CD4-positive, alpha-beta T cell (primary cell): ENCODE measurements around the gene NPAS3. TPM values are rescaled to one million over a fixed set of nuclear protein-coding genes. Genes with fewer than 3 reads are reported as not detected.

ENCODE experiments used
- ATAC-seq: fragments of 200-7000 bp; cut with Tn5 transposase; one replicate; pipeline ENCODE4 v1.10.0; 2022; ENCODE audit warnings: mild to moderate bottlenecking; ENCODE audit not compliant: poor library complexity
- CTCF ChIA-PET: fragments of 350-600 bp; sonication (Branson Sonifier 250); formaldehyde crosslinking; loops from one replicate; lab custom pipeline; 2021; ENCODE audit warnings: antibody characterized with exemption, inconsistent platforms; lab: Charles Lee
- POLR2A ChIA-PET: fragments of 350-600 bp; sonication (Branson Sonifier 250); formaldehyde crosslinking; loops from one replicate; lab custom pipeline; 2021; ENCODE audit warnings: antibody characterized with exemption, inconsistent platforms; lab: Charles Lee
- DNase-seq, 14 experiments: peaks; one replicate each; pipeline ENCODE4 v3.0.0-alpha.2; 2013 to 2020; ENCODE audit warnings: mixed read lengths in 2 of 14
- H3K27ac ChIP-seq, 2 donors: one replicate each; pipeline versions ENCODE4 v1.5.1 to v1.7.0; 2013; ENCODE audit warnings: low read length in 2 of 2, low read depth in 1 of 2, mild to moderate bottlenecking in 1 of 2
- H3K27me3 ChIP-seq, 2 experiments: 1 replicate in 1 of 2; 2 replicates in 1 of 2; pipeline versions ENCODE4 v1.6.1 to v1.7.0; 2013; ENCODE audit warnings: low read length in 2 of 2, control low read depth in 1 of 2, mild to moderate bottlenecking in 1 of 2, moderate library complexity in 1 of 2; ENCODE audit not compliant: insufficient read depth in 2 of 2, control insufficient read depth in 1 of 2
- H3K36me3 ChIP-seq: one replicate; pipeline ENCODE4 v1.6.1; 2013; ENCODE audit warnings: low read length, control low read depth; ENCODE audit not compliant: insufficient read depth
- H3K4me1 ChIP-seq: one replicate; pipeline ENCODE4 v1.6.1; 2013; ENCODE audit warnings: low read length, control low read depth; ENCODE audit not compliant: insufficient read depth
- H3K4me3 ChIP-seq: one replicate; pipeline ENCODE4 v1.5.1; 2013; ENCODE audit warnings: mild to moderate bottlenecking, low read length, moderate library complexity
- H3K9me3 ChIP-seq, 2 experiments: 1 replicate in 1 of 2; 2 replicates in 1 of 2; pipeline versions ENCODE4 v1.6.1 to v1.7.0; 2013; ENCODE audit warnings: low read length in 2 of 2, mild to moderate bottlenecking in 2 of 2, control low read depth in 1 of 2, moderate library complexity in 1 of 2; ENCODE audit not compliant: control insufficient read depth in 1 of 2, insufficient read depth in 1 of 2
- H3K27ac Mint-ChIP-seq: one replicate; pipeline ENCODE4 v1.8.0; 2020; ENCODE audit warnings: mixed read lengths
- H3K27me3 Mint-ChIP-seq: one replicate; pipeline ENCODE4 v1.8.0; 2021; ENCODE audit warnings: mixed read lengths
- H3K36me3 Mint-ChIP-seq: one replicate; pipeline ENCODE4 v1.8.0; 2021; ENCODE audit warnings: low read depth, mixed read lengths
- H3K4me1 Mint-ChIP-seq: one replicate; pipeline ENCODE4 v1.8.0; 2021; ENCODE audit warnings: low read depth, mixed read lengths
- H3K4me3 Mint-ChIP-seq: one replicate; pipeline ENCODE4 v1.8.0; 2020; ENCODE audit warnings: mild to moderate bottlenecking, mixed read lengths
- H3K9me3 Mint-ChIP-seq: one replicate; pipeline ENCODE4 v1.8.0; 2020; ENCODE audit warnings: mixed read lengths
- intact Hi-C, 2 experiments: fragments of 100-400 bp; cut with DNase I in 1 of 2; cut with micrococcal nuclease in 1 of 2; formaldehyde crosslinking; loops; one replicate each; pipeline versions ENCODE4 v1.15.1 to v1.9.0; 2023 to 2025; cut with DNase I, micrococcal nuclease
- total RNA-seq, 174 experiments: library from RNA in 2 of 174; stranded (reverse) in 2 of 174; gene quantifications; one replicate each; pipeline ENCODE4 v1.2.3 and lab custom pipeline; 2021 to 2026
- TF ChIP-seq, protein P1 (sequence below): fragments of 200-600 bp; IDR thresholded peaks from one replicate; pipeline ENCODE4 v1.8.0; 2022; ENCODE audit warnings: antibody characterized with exemption, mild to moderate bottlenecking

The NPAS3 gene
- total RNA-seq, 2 experiments from 2014 or later = not detected

DNA sequence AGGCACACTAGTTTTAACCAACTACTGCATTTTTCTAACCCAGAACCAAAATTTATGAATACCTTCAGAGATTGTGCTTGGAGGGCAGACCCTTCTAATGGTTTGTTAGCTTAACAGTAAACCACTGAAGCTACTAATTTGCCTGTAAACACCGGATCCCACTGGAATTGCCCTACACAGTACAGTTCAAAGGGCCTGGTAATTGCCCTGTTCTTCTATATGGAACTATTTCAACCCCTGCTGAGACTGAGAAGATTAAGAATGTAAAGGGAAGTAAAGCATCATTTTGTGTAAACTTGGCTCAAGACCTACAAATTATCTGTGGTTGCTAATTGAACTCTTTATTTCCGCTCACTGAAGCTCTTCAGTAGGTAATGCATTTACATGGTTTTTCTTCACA, 468.1 kb downstream of the NPAS3 start:
- Histone ChIP-seq H3K36me3 (no peaks in the 10 kb centered on the region), H3K4me1 (no peaks in the 10 kb centered on the region), H3K27me3 (no peaks in the 10 kb centered on the region), H3K27ac (no peak overlapping the region), H3K4me3 (no peak overlapping the region), H3K9me3 (no peaks in the 10 kb centered on the region)
- CTCF ChIA-PET = no interaction called here
- no peaks in the 10 kb centered on the region for H3K27me3 Mint-ChIP-seq
- no peaks in the 10 kb centered on the region for H3K4me1 Mint-ChIP-seq
- POLR2A ChIA-PET = no interaction called here
- TF ChIP-seq, protein P1, sequence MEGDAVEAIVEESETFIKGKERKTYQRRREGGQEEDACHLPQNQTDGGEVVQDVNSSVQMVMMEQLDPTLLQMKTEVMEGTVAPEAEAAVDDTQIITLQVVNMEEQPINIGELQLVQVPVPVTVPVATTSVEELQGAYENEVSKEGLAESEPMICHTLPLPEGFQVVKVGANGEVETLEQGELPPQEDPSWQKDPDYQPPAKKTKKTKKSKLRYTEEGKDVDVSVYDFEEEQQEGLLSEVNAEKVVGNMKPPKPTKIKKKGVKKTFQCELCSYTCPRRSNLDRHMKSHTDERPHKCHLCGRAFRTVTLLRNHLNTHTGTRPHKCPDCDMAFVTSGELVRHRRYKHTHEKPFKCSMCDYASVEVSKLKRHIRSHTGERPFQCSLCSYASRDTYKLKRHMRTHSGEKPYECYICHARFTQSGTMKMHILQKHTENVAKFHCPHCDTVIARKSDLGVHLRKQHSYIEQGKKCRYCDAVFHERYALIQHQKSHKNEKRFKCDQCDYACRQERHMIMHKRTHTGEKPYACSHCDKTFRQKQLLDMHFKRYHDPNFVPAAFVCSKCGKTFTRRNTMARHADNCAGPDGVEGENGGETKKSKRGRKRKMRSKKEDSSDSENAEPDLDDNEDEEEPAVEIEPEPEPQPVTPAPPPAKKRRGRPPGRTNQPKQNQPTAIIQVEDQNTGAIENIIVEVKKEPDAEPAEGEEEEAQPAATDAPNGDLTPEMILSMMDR = no peak
- H3K36me3 Mint-ChIP-seq = no peaks in the 10 kb centered on the region
- DNase-seq (no peak), ATAC-seq (no peak)
- H3K4me3 Mint-ChIP-seq = no peak overlapping the region
- H3K9me3 Mint-ChIP-seq = no peaks in the 10 kb centered on the region
- H3K27ac Mint-ChIP-seq = no peak overlapping the region
- intact Hi-C loops = no loop called here

DNA sequence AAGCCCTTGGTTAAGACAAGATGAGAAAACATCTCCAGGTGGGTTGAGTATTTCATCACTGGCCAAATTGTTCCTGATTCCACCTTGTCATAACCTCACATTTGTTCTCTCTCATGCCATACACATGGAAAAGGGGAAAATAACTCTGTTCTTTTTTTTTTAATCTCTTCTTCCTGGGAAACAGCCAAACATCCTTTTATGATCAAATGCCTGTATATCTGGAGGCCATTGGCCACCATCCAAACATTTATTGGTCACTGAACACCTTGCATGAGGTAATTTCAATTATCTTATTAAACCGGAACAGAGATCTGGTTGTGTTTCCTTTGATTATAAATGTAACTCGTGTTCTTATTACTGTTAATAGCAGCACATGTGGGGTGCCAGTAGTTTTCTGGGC, 469.6 kb downstream of the NPAS3 start:
- Histone ChIP-seq H3K27me3 (no peaks in the 10 kb centered on the region), H3K27ac (no peak overlapping the region), H3K36me3 (no peaks in the 10 kb centered on the region), H3K9me3 (no peaks in the 10 kb centered on the region), H3K4me1 (no peaks in the 10 kb centered on the region), H3K4me3 (no peak overlapping the region)
- H3K36me3 Mint-ChIP-seq = no peaks in the 10 kb centered on the region
- no peak overlapping the region for H3K27ac Mint-ChIP-seq
- H3K4me3 Mint-ChIP-seq = no peak overlapping the region
- H3K9me3 Mint-ChIP-seq = no peaks in the 10 kb centered on the region
- ATAC-seq (no peak), DNase-seq (no peak)
- peaks cover under 1% of the 10 kb centered on the region for H3K27me3 Mint-ChIP-seq
- TF ChIP-seq, protein P1 = no peak
- POLR2A ChIA-PET = no interaction called here
- H3K4me1 Mint-ChIP-seq = no peaks in the 10 kb centered on the region
- intact Hi-C loops = no loop called here
- CTCF ChIA-PET = no interaction called here

DNA sequence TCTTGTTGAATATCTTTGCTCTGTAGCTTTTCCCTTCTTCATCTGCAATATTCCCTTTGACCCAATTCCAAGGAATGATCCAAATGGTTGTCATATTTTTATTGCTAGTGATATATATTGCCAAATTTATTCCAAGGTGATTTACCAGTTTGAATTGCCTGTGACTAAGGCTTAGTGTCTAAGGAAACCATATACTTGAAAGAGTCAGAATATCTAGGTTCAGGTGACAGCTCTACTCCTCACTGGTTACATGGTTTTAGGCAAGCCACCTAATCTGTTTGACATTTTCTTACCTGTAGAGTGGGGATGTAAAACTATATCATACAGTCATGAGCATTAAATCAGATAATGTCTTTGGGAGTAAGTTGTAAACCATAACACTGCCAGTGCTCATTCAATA, 473.8 kb downstream of the NPAS3 start:
- no peak overlapping the region for H3K27ac ChIP-seq
- H3K27me3 Mint-ChIP-seq = peaks cover 11% of the 10 kb centered on the region
- no peak overlapping the region for H3K4me3 ChIP-seq

More for the DNA sequence above, 473.8 kb downstream of the NPAS3 start:
- ChIA-PET CTCF (no interaction called here), POLR2A (no interaction called here)
- Mint-ChIP-seq H3K27ac (no peak overlapping the region), H3K36me3 (no peaks in the 10 kb centered on the region), H3K4me3 (no peak overlapping the region), H3K9me3 (no peaks in the 10 kb centered on the region), H3K4me1 (no peaks in the 10 kb centered on the region)
- Histone ChIP-seq H3K9me3 (no peaks in the 10 kb centered on the region), H3K27me3 (no peaks in the 10 kb centered on the region), H3K4me1 (no peaks in the 10 kb centered on the region), H3K36me3 (no peaks in the 10 kb centered on the region)
- DNase-seq = no peak
- no peak for ATAC-seq
- intact Hi-C loops = no loop called here
- TF ChIP-seq, protein P1 = no peak
